A549 (cell line): Measurements from ENCODE around the gene ADSS1. TPM values are rescaled to one million over a fixed set of nuclear protein-coding genes. Genes with fewer than 3 reads are reported as not detected.
A peak's percentile ranks its signal among the peaks of the same experiment; 100 is the strongest.

ENCODE experiments used
- ATAC-seq, 2 experiments: fragments of 200-7000 bp in 1 of 2; fragments of >200 bp in 1 of 2; cut with Nextera tagmentation in 1 of 2; cut with Tn5 transposase in 1 of 2; 3 replicates each; pipeline versions ENCODE4 v1.8.0 to v1.9.1; 2018 to 2020; ENCODE audit warnings: mild to moderate bottlenecking in 1 of 2, moderate library complexity in 1 of 2
- CTCF ChIA-PET: fragments of 300-600 bp; sonication (Branson Sonifier 250); formaldehyde crosslinking; extraction: SDS; loops from one replicate; lab custom pipeline; 2021; ENCODE audit warnings: antibody characterized with exemption, inconsistent platforms; lab: Yijun Ruan, JAX
- POLR2A ChIA-PET: fragments of 350-600 bp; formaldehyde crosslinking; extraction: SDS; loops from one replicate; lab custom pipeline; 2021; ENCODE audit warnings: antibody characterized with exemption, inconsistent platforms; lab: Yijun Ruan, JAX
- DNase-seq, 2 experiments: peaks; one replicate each; pipeline versions ENCODE4 v3.0.0 to v3.0.0-alpha.2; 2011 to 2016; ENCODE audit warnings: low read depth in 1 of 2, low spot score in 1 of 2
- FAIRE-seq: peaks from 2 replicates; lab custom pipeline; 2011; peaks lifted over from hg19 to GRCh38; lab: Jason Lieb, UNC
- H3K27ac ChIP-seq, 2 experiments: fragments of >200 bp; sonication (Bioruptor Twin); formaldehyde crosslinking; 3 replicates each; pipeline ENCODE4 v1.5.1; 2016 to 2017
- H3K4me1 ChIP-seq: fragments of >200 bp; sonication (Bioruptor Twin); formaldehyde crosslinking; 3 replicates; pipeline ENCODE4 v1.6.1; 2016
- H3K4me2 ChIP-seq: fragments of >200 bp; sonication (Bioruptor Twin); formaldehyde crosslinking; 3 replicates; pipeline ENCODE4 v1.6.1; 2016
- H3K4me3 ChIP-seq: fragments of >200 bp; sonication (Bioruptor Twin); formaldehyde crosslinking; 3 replicates; pipeline ENCODE4 v1.5.1; 2016
- H3K9me3 ChIP-seq: fragments of >200 bp; sonication (Bioruptor Twin); formaldehyde crosslinking; 3 replicates; pipeline ENCODE4 v1.6.1; 2016
- BCL3 ChIP-seq: fragments of >200 bp; sonication (Bioruptor Twin); formaldehyde crosslinking; IDR thresholded peaks from 3 replicates; pipeline ENCODE4 v1.6.1; 2016
- CHD4 ChIP-seq: fragments of 200-600 bp; sonication (generic); IDR thresholded peaks from 2 replicates; pipeline ENCODE4 v1.6.1; 2016; ENCODE audit warnings: antibody characterized with exemption, mild to moderate bottlenecking, borderline replicate concordance
- CTCF ChIP-seq: fragments of >200 bp; sonication (Bioruptor Twin); formaldehyde crosslinking; IDR thresholded peaks from 3 replicates; pipeline ENCODE4 v1.5.1; 2016
- EP300 ChIP-seq, 2 experiments: fragments of >200 bp; sonication (Bioruptor Twin); formaldehyde crosslinking; IDR thresholded peaks; 2 replicates in 1 of 2; 3 replicates in 1 of 2; pipeline ENCODE4 v1.6.1; 2016 to 2017
- FOXS1 ChIP-seq: fragments of 250-450 bp; sonication (Bioruptor Pico); IDR thresholded peaks from 2 replicates; pipeline ENCODE4 v1.5.0; 2020; ENCODE audit warnings: mild to moderate bottlenecking, moderate library complexity
- HDAC2 ChIP-seq: fragments of 200-600 bp; sonication (generic); IDR thresholded peaks from 2 replicates; pipeline ENCODE4 v1.6.1; 2016
- HES2 ChIP-seq: fragments of >200 bp; sonication (Bioruptor Twin); formaldehyde crosslinking; IDR thresholded peaks from 2 replicates; pipeline ENCODE4 v1.6.1; 2016
- NFE2L2 ChIP-seq: fragments of 150-350 bp; conservative IDR thresholded peaks from 2 replicates; pipeline ENCODE4 v1.6.1; 2014; ENCODE audit warnings: low read length
- PHF8 ChIP-seq: fragments of 200-600 bp; sonication (generic); IDR thresholded peaks from 2 replicates; pipeline ENCODE4 v1.6.1; 2016; ENCODE audit warnings: low read depth, mild to moderate bottlenecking, antibody characterized with exemption, moderate library complexity, borderline replicate concordance
- POLR2AphosphoS2 ChIP-seq: conservative IDR thresholded peaks from 2 replicates; pipeline ENCODE4 v1.6.1; 2012; ENCODE audit warnings: low read length, improper control_type of control experiment, inconsistent platforms
- RAD21 ChIP-seq, 2 experiments: fragments of >200 bp in 1 of 2; sonication (Bioruptor Twin) in 1 of 2; formaldehyde crosslinking in 1 of 2; IDR thresholded peaks in 1 of 2; conservative IDR thresholded peaks in 1 of 2; 2 replicates in 1 of 2; 3 replicates in 1 of 2; pipeline ENCODE4 v1.6.1; 2012 to 2018; ENCODE audit warnings: inconsistent platforms in 1 of 2
- SMC3 ChIP-seq: fragments of >200 bp; sonication (Bioruptor Twin); formaldehyde crosslinking; IDR thresholded peaks from 3 replicates; pipeline ENCODE4 v1.6.1; 2018; ENCODE audit warnings: inconsistent platforms
- ZC3H11A ChIP-seq: fragments of 450-650 bp; IDR thresholded peaks from 2 replicates; pipeline ENCODE4 v1.6.1; 2014; ENCODE audit warnings: antibody characterized with exemption, mild to moderate bottlenecking
- WGBS: methylation state at CpG from one replicate; pipeline ENCODE4 v1.1.6; 2017; ENCODE audit errors: missing lambda C conversion rate; 5-methylcytosine and 5-hydroxymethylcytosine counted together
- polyA plus RNA-seq, 4 experiments: library from polyadenylated mRNA; depleted of rRNA in 3 of 4; stranded (reverse); fragments of >200 nt; fragmentation: RNase III in 1 of 4; extraction: RNeasy Plus Mini Kit Qiagen cat#74134 plus additional on column Dnase treatment in 1 of 4; gene quantifications; 2 replicates in 3 of 4; 3 replicates in 1 of 4; pipeline ENCODE4 v1.2.3, GENCODE V29; 2011 to 2017
- TF ChIP-seq, protein P1 (sequence below): fragments of 150-350 bp; IDR thresholded peaks from 2 replicates; pipeline ENCODE4 v1.6.1; 2014; ENCODE audit warnings: low read depth, mild to moderate bottlenecking, low read length

Gene ADSS1
- polyA plus RNA-seq, 2 of the 4 experiments (the other 2 are of a cell fraction) = 6.2 to 10.1 TPM

DNA sequence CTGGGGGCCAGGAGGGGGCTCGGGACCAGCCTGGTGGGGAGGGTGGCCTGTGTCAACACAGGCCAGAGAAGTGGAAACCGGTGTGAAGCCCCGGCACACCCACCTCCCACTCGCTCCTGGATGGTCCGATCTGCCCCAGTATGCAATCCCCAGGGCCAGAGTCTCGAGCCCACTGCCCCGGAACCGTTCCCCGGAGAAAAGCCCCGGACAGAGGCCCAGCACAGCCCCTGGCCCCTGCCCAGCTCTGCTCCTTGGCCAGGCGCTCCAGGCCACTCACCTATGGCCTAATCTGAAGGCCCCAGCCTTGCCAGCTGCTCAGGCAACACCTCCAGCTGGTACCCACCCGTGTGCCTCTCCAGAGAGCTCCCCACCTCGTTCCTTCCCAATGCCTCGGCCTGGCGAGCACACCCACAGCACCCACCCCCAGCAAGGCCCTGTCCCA lies 53.8 kb downstream of the ADSS1 start:
- H3K4me3 ChIP-seq = no peak overlapping the region
- no peak overlapping the region for H3K4me2 ChIP-seq
- TF ChIP-seq SMC3 = no peak
- TF ChIP-seq NFE2L2 = no peak
- TF ChIP-seq HDAC2 = no peak
- no peak for TF ChIP-seq BCL3
- TF ChIP-seq CTCF = no peak
- TF ChIP-seq, protein P1, sequence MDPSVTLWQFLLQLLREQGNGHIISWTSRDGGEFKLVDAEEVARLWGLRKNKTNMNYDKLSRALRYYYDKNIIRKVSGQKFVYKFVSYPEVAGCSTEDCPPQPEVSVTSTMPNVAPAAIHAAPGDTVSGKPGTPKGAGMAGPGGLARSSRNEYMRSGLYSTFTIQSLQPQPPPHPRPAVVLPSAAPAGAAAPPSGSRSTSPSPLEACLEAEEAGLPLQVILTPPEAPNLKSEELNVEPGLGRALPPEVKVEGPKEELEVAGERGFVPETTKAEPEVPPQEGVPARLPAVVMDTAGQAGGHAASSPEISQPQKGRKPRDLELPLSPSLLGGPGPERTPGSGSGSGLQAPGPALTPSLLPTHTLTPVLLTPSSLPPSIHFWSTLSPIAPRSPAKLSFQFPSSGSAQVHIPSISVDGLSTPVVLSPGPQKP = no peak
- TF ChIP-seq HES2 = no peak
- TF ChIP-seq POLR2AphosphoS2 = no peak
- TF ChIP-seq FOXS1 (CRISPR knock-in tag) = no peak
- no peak for TF ChIP-seq EP300 (IDR thresholded peaks at IDR 0.05)
- no peak for TF ChIP-seq ZC3H11A
- H3K4me1 ChIP-seq = no peaks in the 10 kb centered on the region
- no peak for DNase-seq
- no peak for ATAC-seq
- FAIRE-seq = no peak
- H3K9me3 ChIP-seq = no peaks in the 10 kb centered on the region
- WGBS = 88% methylated on average over 13 of the region's 15 CpGs
- ChIA-PET CTCF (interaction anchor here (1.9 to 3.1 kb wide), 2 partner anchors 9 to 43 kb away, joined by 6 to 17 read pairs; no protein-coding TSS in a partner anchor), POLR2A (no interaction called here)
- H3K27ac ChIP-seq = no peak overlapping the region

GRCh38 chr14:104778694-104779331 lies 54.8 kb downstream of the ADSS1 start:
- no peak overlapping the region for H3K4me2 ChIP-seq
- FAIRE-seq (no peak), ATAC-seq (peak; percentile 45 to 66; a peak in 5 of 6 replicates), DNase-seq (no peak)
- H3K4me1 ChIP-seq = no peaks in the 10 kb centered on the region
- no peak overlapping the region for H3K27ac ChIP-seq
- H3K9me3 ChIP-seq = no peaks in the 10 kb centered on the region
- TF ChIP-seq CTCF (no peak), CHD4 (no peak), RAD21 (conservative IDR thresholded peaks at IDR 0.05 in 1 of 2, IDR thresholded peaks at IDR 0.05 in 1 of 2) (no peak), PHF8 (no peak)
- no peak overlapping the region for H3K4me3 ChIP-seq
- CTCF ChIA-PET = interaction anchor here (0.8 to 3.1 kb wide), 5 partner anchors 8 to 42 kb away, joined by 3 to 17 read pairs (median 6); no protein-coding TSS in a partner anchor
- POLR2A ChIA-PET = no interaction called here
- 86% methylated on average over 8 of the region's 15 CpGs for WGBS
